Activated CD4-positive, alpha-beta T cell treated with anti-CD3 and anti-CD28 coated beads, Interleukin-2, amount 50 U/mL, for 48 hours (primary cell): ENCODE results near the gene HMHB1.
A peak's percentile ranks its signal among the peaks of the same experiment; 100 is the strongest.
"Not testable (repeated sequence)": the region's sequence is repeated elsewhere in the genome, so short reads cannot be mapped to it uniquely, and the experiment has no call there.

Experiments
- DNase-seq, 2 experiments: peaks; one replicate each; pipeline ENCODE4 v3.0.0-alpha.2; 2020

HMHB1 gene

DNA sequence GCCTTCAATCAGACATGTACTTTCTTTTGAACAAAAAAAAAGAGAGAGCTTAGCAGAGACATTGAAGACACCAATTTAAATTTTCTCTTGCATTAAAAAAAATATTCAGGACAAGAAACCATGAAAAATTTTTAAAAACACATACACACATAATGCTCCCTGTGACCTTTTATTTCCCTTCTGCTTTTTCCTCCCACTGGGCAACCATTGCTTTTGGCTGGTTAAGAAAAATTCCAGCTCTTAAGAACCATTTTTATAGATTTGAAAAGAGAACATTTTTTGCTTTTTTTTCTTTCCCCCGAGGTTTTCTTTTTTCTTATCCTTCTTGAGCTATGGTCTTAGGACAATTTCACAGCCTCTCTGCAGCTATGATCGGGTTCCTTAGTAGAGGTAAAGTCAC is 6.1 kb upstream of the HMHB1 start:
- DNase-seq, result no peak

DNA sequence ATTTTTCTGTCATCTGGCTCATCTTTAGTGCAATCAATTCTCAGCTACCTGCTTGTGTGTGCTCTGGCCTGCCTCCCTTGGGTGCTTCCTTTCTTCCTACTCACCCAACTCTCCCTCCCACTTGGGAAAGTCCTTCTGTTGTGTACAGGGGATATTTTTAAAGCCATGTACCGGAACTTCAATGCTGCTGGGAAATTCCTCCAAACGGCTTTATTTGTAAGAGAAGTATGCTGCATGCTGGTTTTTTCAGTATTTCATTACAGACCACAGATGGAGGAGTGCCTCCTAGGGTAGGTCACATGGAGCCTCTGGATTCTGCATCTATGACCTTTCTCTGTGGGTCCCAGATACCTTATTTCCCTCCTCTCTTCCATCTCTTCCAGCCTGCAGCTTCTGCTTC is 5.4 kb upstream of the HMHB1 start:
- DNase-seq, result no peak

DNA sequence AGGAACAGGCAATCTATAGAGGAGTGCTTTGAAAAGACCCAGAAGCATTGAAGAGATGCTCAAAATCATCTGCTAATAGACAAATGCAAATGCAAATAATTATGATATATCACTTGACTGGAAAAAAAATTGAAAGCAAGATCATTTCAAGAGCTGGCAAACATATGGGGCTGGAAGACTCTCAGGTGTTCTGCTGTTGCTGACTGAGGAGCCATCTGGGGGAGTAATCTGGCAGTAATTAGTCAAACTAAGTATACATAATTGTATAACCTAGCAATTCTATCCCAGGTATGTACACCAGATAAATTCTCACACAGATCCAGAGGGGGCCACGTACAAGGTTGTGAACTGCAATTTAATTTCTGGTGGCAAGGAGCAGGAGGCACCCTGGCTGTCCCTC is 4.6 kb upstream of the HMHB1 start:
- DNase-seq, result no peak

DNA sequence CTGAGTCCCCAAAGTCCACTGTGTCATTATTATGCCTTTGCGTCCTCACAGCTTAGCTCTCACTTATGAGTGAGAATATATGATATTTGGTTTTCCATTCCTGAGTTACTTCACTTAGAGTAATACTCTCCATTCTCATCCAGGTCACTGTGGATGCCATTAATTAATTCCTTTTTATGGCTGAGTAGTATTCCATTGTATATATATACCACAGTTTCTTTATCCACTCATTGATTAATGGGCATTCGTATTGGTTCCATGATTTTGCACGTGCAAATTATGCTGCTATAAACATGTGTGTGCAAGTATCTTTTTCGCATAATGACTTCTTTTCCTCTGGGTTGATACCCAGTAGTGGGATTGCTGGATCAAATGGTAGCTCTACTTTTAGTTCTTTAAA is 4.4 kb downstream of the HMHB1 start:
- DNase-seq, result not testable (repeated sequence)

DNA sequence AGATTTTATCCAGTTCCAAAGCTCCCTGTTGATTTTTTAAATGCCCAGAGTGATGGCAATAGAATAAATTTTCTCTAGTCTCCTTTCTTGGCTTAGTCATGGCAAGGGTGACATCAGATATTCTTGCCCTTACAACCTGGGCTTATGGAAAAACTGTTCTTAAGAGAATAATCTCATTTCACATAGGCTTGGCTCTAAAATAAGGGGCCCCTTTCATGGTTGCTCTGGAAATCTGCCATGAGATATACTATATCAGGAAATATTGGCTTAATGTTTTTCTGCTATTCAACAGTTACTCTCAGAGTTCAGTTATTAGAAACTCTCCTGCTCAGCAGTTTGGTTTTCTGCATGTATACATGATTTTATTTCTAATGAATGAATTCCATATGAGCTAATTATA is 7.8 kb downstream of the HMHB1 start:
- no peak for DNase-seq

DNA sequence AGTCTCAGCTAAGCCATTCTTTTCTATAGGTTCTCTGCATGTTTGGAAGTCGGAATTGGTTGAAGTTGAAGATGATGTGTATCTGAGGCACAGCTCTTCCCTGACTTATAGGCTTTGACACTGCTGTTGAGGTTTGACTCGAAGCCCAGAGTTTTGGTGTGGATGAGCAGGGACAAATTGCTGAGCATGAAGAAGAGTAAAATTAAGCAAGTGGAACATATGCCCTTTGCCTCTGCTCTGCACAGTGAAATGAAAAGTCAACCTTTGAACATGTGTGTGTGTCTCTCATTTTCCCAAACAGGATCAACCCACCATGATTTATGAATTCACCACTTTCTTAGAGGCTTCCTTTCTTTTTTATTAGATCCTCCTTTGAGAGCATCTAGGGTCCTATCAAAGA is 8.5 kb downstream of the HMHB1 start:
- DNase-seq, result no peak

DNA sequence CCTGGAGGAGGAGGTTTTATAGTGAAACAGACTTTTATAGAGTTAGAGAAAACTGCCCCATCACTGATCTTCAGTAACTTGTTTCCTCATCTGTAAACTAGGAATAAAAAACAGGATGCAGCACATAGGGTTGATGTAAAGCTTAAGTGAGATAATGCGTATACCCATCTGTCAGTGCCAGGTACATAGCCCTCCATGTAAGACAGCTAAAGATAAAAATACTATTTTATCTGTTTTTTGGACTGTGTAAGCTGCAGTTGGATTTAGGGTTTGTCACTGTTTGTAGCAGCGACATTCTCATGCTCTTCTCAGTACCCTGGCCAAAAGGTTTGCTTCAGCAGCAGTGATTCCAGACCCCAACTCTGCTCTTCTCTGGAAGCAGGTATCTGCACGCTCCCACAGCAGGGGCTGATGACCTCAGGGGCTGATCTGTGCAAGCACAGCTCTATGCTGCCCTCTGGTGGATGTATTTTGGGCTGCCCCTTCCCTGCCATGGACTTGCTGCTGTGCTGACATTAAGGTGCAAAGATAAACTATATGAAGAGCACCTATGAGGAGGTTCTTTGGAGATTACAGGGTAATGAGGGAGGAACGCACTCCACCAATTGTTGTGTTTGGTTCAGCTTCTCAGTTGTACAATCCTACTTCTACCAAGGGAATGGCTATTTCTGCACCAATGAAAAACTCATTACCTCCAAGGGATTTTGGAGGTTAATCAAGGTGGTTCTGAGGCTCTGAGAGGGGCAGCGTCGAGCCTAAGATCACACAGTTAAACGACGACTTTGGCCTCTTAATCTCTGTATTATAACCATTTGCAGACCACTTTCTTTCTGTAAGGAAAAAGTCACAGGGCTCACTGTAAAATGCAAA is 13.1 kb downstream of the HMHB1 start:
- peak; percentile 87 to 89 for DNase-seq

DNA sequence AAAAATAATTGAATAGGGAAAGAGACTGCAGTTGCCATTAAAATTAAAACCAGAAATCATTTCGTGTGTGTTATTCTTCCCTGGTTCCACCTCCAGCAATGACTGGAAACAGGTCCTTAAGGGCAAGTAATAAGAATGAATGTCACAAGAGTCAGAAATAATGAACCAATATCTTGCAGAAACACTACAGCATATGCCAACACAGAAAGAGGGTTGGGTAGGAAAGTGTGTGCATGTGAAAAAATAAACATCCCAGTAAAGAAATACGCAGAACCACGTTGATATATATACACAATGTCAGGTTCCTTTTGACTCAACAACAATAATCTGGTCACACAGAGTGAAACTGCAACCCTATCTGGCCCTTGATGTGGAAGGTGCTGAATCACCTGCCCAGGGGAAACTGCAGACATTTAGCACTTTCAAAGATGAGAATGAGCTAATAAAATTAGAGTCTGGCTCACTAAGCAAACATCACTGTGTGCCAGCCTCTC is 15.0 kb downstream of the HMHB1 start:
- peak; percentile 18 to 38 for DNase-seq

DNA sequence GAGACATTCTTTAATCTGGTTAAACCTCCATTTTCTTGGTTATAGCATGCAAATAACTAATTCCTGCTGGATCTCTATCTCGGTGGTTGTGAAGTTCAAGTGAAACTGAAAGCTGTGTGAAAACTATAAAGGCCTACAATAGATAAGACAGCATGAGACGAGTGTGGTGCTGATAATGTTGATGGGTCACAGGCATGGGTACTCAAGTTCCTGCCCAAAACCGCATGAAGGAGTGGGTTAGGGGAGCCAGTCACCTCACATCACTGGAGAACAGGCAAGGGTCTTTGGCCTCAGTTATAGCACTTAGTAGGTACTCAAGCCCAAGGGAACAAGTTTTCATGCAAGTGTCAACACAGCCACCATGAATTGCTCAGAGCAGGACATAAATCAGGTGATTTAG is 16.7 kb downstream of the HMHB1 start:
- DNase-seq, result no peak

DNA sequence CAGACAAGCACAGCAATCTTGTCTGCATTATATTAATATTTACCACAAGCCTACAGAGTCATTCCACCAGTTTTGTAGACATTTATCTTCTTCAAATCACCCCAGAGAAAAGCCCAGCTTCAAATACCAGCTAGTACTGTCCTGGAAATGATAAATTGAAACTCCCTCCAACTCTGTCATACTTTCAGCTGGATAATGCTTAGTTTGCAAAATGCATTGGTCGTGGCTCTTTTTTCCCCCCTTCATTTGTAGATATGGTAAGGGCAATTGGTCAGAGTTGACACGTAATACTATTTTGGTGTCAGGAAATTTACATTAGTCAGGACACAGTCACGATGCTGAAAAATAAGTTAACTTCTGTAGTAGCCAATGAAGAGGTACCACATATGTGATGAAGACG is 21.2 kb downstream of the HMHB1 start:
- DNase-seq, result no peak

DNA sequence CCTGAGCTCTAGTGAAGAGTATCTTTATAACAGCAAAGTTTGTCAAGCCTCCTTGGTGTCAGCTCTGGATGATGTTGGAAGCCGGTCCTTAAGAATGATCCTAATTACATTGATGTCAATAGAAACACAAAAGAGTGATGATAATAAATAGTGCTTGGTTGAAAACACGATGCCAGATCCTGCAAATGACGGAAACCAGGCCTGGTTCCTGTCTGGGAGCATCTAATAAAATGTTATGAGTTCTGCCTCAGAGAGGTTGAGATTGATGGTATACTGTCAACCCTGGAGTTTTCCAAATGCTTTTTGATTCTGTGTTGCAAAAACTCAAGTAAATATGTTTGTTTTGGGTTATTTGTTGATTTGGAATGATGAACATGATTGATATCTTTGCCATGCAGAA is 23.3 kb downstream of the HMHB1 start:
- DNase-seq, result no peak

DNA sequence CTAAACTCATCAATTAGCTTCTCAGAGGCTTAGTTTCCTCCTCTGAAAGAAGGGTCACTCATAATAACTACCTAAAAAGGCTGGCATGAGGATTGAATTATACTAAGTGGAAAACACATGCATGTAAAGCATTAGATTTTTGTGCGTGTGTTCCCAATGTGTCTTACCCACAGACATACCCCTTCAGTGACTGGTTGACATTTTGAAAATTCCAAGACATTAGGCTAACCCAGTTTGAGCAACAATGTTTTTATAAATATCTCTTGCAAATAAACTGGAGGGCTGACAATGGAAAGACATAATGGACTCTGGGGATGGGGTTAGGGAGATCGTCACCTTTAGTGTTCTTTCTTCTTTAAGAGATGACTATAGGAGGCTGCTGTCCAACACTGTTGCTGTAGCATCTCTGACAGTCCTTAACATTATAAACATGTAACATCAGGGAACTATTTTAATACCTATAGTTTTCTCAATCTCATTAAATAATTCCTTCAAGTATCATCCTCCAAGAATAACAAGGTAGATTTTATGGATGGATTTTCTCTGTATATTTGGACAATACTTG is 24.3 kb downstream of the HMHB1 start:
- no peak for DNase-seq

DNA sequence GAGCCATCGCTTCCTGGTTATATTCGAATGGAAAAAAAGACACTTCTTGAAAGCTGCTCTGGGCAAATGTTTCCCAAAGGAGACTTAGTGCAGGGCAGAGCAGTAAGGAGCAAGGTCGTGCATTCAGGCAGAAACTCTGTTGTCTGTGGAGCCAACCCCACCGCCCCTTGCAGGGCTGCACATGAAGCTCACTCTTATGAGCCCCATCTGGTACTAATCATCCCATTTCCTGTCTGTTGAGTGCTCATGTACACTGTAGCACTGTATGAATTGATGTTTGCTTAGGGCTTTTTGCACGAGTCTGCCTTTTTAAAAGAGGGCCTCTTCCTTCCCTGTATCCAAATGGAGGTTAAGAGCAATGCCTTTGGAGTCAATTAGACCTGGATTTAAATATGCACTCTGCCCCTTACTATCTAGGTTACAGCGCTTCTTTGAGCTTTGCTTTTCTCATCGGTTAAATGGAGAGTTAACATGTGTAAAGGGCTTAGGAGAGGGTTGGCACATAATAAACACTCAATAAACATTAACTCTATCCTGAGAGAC is 25.4 kb downstream of the HMHB1 start:
- DNase-seq, result no peak

DNA sequence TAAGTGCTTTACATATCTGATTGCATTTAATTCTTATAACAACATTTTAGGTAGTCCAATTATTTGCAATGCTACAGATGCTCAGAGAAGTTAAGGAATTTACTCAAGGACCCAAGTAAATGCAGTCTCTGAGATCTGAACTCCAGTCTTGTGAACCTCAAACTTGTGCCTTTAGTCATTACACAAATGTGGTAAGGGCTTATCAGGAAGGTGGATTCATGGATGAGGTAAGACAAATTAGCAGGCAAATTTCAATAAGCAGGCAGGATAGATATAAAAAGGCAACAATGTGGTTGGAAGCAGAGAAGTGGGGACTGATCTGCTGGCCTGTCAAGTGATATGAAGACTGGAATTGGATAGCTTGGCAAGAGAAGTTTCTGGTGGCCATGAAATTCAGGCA is 29.5 kb downstream of the HMHB1 start:
- DNase-seq, result no peak

DNA sequence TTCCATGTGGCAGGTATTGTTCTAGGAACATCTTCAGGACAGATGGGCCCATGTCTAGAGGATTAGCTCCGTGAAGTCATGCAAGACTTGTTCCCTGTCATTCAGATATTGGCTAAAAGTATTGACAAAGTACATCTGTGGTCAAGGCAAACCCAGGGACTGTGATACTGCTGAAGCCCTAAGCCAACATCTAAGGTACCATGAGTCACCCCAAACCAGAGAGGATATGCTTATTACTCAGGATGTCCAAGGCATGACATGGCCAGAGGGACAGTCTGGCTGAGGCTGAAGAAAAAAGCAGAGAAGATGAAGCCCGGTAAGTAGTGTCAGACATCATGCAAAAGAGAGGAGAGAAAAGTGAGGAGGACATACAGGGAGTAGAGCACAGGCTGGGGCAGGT is 31.0 kb downstream of the HMHB1 start:
- DNase-seq, result no peak

DNA sequence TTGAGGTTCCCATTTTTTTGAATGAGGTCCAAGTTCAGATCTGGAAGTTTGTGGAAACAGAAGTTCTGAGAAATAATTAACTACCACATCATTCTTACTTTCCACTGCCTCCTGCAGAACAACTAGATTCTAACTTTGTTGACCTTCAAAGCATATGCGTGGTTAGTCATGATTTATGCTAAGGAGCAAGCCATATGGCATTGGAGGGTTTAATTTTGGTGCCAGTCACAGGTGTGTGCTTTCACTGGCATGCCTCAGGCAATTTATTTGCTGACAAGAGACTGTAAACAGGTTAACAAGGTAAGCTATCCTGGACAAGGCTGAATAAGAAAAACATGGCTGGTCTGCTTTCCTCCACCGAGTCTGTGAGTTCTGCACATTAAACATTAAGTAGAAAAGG is 31.5 kb downstream of the HMHB1 start:
- DNase-seq, result no peak

DNA sequence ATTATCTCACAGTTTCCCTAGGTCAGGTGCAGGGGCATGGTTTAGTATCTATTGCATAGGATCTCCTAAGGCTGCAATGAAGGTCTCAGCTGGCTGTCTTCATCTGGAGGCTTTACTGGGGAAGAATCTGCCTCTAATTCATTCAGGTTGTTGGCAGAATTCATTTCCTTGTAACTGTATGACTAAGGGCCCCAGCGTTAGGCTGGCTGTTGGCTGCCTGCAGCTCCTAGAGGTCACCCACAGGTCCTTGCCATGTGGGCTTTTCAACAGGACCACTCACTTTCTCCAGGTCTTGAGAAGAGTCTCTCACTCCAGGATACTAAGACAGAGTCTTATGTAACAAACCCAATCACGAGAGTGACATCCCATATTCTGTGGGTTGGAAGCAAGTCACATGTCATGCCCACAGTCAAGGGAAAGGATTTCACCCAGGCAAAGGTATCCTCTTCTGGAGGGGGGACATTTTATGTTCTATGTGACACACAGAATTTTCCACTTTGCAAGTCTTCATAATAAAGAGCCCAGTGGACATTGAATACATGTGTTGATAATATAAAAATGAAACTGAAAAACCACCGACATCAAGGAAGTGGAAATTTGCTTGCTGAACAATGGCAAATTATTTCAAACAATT is 38.2 kb downstream of the HMHB1 start:
- DNase-seq, result no peak

DNA sequence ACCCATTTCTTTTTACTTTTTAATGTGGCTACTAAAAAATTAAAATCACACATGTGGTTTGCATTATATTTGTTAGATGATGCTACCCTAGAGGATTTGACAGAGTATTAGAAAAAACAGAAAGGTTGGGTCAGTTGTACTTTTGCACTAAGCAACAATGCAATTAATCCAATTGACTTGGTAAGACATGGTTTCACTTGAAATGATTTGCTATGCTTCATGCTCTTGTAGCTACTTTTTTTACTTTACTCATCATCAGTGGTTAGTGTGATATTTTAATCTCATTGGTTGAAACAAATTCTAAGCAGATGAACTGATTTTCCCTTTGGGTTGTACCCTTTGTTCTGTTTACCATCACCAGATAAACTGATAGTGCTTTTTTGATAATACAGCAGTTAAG is 39.4 kb downstream of the HMHB1 start:
- DNase-seq, result no peak

DNA sequence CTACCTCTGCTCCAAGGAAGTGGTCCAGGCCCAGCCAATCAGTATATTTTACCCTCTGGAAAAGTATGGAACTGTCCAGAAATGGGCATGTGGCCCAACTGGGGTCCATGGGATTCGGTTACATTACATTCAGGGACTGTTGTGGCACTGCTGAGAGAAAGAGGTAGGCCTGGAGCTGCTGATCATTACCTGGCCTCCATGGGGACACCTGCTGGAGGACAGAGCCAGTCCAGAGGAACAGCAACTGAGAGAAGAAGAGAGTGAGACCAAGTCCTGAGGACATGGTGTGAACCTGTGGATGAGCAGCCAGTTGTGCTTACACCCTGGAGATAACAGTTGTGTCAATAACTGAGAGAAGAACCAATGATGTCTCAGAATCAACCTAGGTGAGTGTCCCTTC is 48.2 kb downstream of the HMHB1 start:
- DNase-seq, result no peak

DNA sequence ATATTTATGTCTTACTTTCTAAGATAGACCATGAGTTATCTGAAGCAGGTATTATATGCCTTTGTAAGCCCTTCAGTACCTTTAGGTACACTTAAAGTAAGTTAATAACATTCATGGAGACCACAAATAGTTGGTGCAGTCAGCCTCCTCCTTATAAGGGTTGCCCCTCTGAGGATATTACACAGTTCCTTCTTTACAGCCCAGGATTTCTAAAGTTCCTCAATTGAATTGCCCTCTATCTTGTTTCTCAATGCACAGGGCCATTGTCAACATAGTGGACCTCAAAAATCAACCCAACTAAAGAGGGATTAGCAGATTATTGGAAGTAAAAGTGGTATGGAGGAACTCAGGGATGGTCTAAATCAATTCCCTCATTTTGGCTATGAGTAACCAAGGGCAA is 50.3 kb downstream of the HMHB1 start:
- DNase-seq, result no peak

DNA sequence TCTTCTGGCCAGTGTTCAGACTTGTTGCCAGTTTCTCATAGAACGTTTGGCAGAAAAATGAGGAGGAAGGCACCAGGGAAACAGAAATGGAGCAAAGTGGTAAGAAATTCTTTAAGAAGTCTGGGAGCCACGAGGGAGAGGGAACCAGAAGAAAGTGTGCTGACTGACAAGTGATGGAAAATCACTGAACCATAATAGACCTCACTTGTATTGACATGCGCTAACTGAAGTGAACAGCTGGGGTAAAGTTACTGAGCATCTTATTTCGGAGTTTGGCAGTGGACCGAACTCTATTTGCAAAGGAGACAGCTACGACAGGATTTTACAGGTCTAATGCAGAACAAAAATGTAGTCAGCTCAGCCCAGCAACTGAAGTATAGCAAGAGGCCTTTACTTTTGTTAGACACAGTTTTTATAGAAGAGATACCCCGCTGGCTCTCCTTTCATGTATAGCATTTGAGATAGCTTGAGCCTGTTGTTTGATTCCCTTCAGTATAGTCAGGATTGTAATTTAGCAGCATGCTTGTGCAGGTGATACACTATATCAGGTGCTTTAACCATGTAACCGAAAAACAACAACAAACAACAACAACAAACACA is 53.6 kb downstream of the HMHB1 start:
- DNase-seq, result no peak
